ENCODE data around the gene IRAK3. TPM values are rescaled to one million over a fixed set of nuclear protein-coding genes. Genes with fewer than 3 reads are reported as not detected.

The IRAK3 gene
- total RNA-seq, 1 experiment from 2014 or later, result 0.12 TPM

- Histone ChIP-seq H3K9me2 (ENCODE audit: insufficient read depth) (no peaks in the 10 kb centered on the region), H4K20me1 (ENCODE audit: insufficient read depth) (no peaks in the 10 kb centered on the region), H3K27me3 (ENCODE audit: insufficient read depth, low read length) (no peaks in the 10 kb centered on the region), H3K9ac (ENCODE audit: low read length) (no peak overlapping the region), H3K79me2 (ENCODE audit: insufficient read depth, low read length) (peaks cover 14% of the 10 kb centered on the region), H3K9me3 (ENCODE audit: control insufficient read depth in 1 of 2, insufficient read depth in 1 of 2, low read depth in 1 of 2, low read length in 2 of 2) (no peaks in the 10 kb centered on the region), H3K4me2 (ENCODE audit: low read length) (no peak overlapping the region), H3K27ac (ENCODE audit: low read depth, low read length) (no peak overlapping the region), H3K36me3 (ENCODE audit: control insufficient read depth in 1 of 2, insufficient read depth in 2 of 2, low read length in 2 of 2) (peaks cover 0 to 6% of the 10 kb centered on the region in 2 experiments; a peak in 1 of 4 replicates), H3K4me3 (replicated peaks in 1 of 2; ENCODE audit: low read depth in 1 of 2, low read length in 2 of 2) (no peak overlapping the region), H3K4me1 (ENCODE audit: control insufficient read depth in 1 of 2, insufficient read depth in 2 of 2, low read length in 2 of 2) (peaks cover 0 to 7% of the 10 kb centered on the region in 2 experiments; a peak in 1 of 4 replicates), H2AFZ (ENCODE audit: low read depth, low read length, poor library complexity, severe bottlenecking) (no peak overlapping the region)
- TF ChIP-seq TCF7L2 (IDR thresholded peaks at IDR 0.05; ENCODE audit: borderline replicate concordance, extremely low read depth, insufficient read depth, insufficient read length) (no peak), ELF1 (IDR thresholded peaks at IDR 0.05; ENCODE audit: borderline replicate concordance, low read depth) (no peak), REST (IDR thresholded peaks at IDR 0.05; ENCODE audit: low read depth) (no peak), POLR2AphosphoS5 (IDR thresholded peaks at IDR 0.05; ENCODE audit: low read depth, low read length) (no peak), ZNF274 (IDR thresholded peaks at IDR 0.05; ENCODE audit: low read depth, low read length) (no peak), EZH2phosphoT487 (IDR thresholded peaks at IDR 0.05; ENCODE audit: borderline replicate concordance) (no peak), FOSL1 (IDR thresholded peaks at IDR 0.05; ENCODE audit: low read depth) (no peak), SP1 (IDR thresholded peaks at IDR 0.05; ENCODE audit: low read depth) (no peak), JUND (IDR thresholded peaks at IDR 0.05) (no peak), CTCF (IDR thresholded peaks at IDR 0.05 in 2 of 3, conservative IDR thresholded peaks at IDR 0.05 in 1 of 3; ENCODE audit: borderline replicate concordance in 1 of 3, insufficient read depth in 1 of 3, low read depth in 2 of 3, low read length in 2 of 3) (no peak), SIN3A (IDR thresholded peaks at IDR 0.05; ENCODE audit: low read depth) (no peak)
- BruUV-seq (replicated peaks), result no TSS peak
- DNase-seq (ENCODE audit: low read depth, low spot score) (no peak), ATAC-seq (no peak)
- ChIA-PET CTCF (interaction anchor here (1.0 kb wide), 1 partner anchor 13 kb away, joined by 3 read pairs; no protein-coding TSS in a partner anchor), RAD21 (ENCODE audit: low non-redundant PET in 1 of 2, low total read pairs in 2 of 2, uncharacterized antibody in 2 of 2, unreplicated experiment in 2 of 2) (no interaction called here), POLR2A (no interaction called here)
- intact Hi-C loops (cut with micrococcal nuclease), result no loop called here
Observed at GRCh38 chr12:66156654-66157053, 32.4 kb upstream of the IRAK3 start.
